Neural progenitor cell (in vitro differentiated cells): ENCODE results near the gene PIGL. TPM values are rescaled to one million over a fixed set of nuclear protein-coding genes. Genes with fewer than 3 reads are reported as not detected.

ENCODE experiments used
- DNase-seq: peaks from one replicate; pipeline ENCODE4 v3.0.0-alpha.2; 2016; ENCODE audit warnings: low spot score
- H2AFZ ChIP-seq: fragments of 200-600 bp; sonication (generic); replicated peaks from 2 replicates; pipeline ENCODE4 v1.6.1; 2016; ENCODE audit warnings: antibody characterized with exemption
- H3F3A ChIP-seq: fragments of 200-600 bp; sonication (generic); 2 replicates; pipeline ENCODE4 v1.6.1; 2016; ENCODE audit warnings: antibody characterized with exemption, low read depth
- H3K27ac ChIP-seq: fragments of 200-600 bp; sonication (generic); 2 replicates; pipeline ENCODE4 v1.5.1; 2016; ENCODE audit warnings: mild to moderate bottlenecking
- H3K27me3 ChIP-seq: fragments of 200-600 bp; sonication (generic); 2 replicates; pipeline ENCODE4 v1.6.1; 2016; ENCODE audit warnings: mild to moderate bottlenecking, moderate library complexity
- H3K36me3 ChIP-seq: fragments of 200-600 bp; sonication (generic); 2 replicates; pipeline ENCODE4 v1.5.1; 2016
- H3K4me1 ChIP-seq: fragments of 200-600 bp; sonication (generic); 2 replicates; pipeline ENCODE4 v1.6.1; 2016; ENCODE audit warnings: mixed run types
- H3K4me2 ChIP-seq: fragments of 200-600 bp; sonication (generic); 2 replicates; pipeline ENCODE4 v1.6.1; 2016
- H3K4me3 ChIP-seq: fragments of 200-600 bp; sonication (generic); 2 replicates; pipeline ENCODE4 v1.5.1; 2016
- H3K79me2 ChIP-seq: fragments of 200-600 bp; sonication (generic); 2 replicates; pipeline ENCODE4 v1.6.1; 2016; ENCODE audit warnings: low read depth
- H3K9ac ChIP-seq: fragments of 200-600 bp; sonication (generic); 2 replicates; pipeline ENCODE4 v1.6.1; 2016
- H3K9me3 ChIP-seq: fragments of 200-600 bp; sonication (generic); 2 replicates; pipeline ENCODE4 v1.5.1; 2016; ENCODE audit warnings: low read depth
- H4K20me1 ChIP-seq: fragments of 200-600 bp; sonication (generic); 2 replicates; pipeline ENCODE4 v1.6.1; 2016; ENCODE audit warnings: low read depth
- H3K27ac Mint-ChIP-seq: 3 replicates; pipeline ENCODE4 v1.8.0; 2021; ENCODE audit warnings: mixed read lengths
- H3K27me3 Mint-ChIP-seq: 2 replicates; pipeline ENCODE4 v1.8.0; 2022; ENCODE audit warnings: low read depth, mild to moderate bottlenecking, inconsistent platforms, moderate library complexity, mixed read lengths; ENCODE audit not compliant: insufficient read depth
- H3K36me3 Mint-ChIP-seq: 3 replicates; pipeline ENCODE4 v1.8.0; 2021; ENCODE audit warnings: mixed read lengths
- H3K4me1 Mint-ChIP-seq: 3 replicates; pipeline ENCODE4 v1.8.0; 2021; ENCODE audit warnings: mixed read lengths
- H3K4me3 Mint-ChIP-seq: 3 replicates; pipeline ENCODE4 v1.8.0; 2021; ENCODE audit warnings: mild to moderate bottlenecking, moderate library complexity, mixed read lengths
- H3K9me3 Mint-ChIP-seq: 3 replicates; pipeline ENCODE4 v1.8.0; 2020; ENCODE audit warnings: mixed read lengths
- EZH2 ChIP-seq: fragments of 200-600 bp; sonication (generic); IDR thresholded peaks from 2 replicates; pipeline ENCODE4 v1.6.1; 2017; ENCODE audit warnings: antibody characterized with exemption, mild to moderate bottlenecking, moderate library complexity
- EZH2phosphoT487 ChIP-seq: fragments of 200-600 bp; sonication (generic); IDR thresholded peaks from 2 replicates; pipeline ENCODE4 v1.6.1; 2017; ENCODE audit warnings: antibody characterized with exemption
- total RNA-seq: library from RNA; depleted of rRNA; stranded (reverse); fragments of >200 nt; gene quantifications from 2 replicates; pipeline ENCODE4 v1.2.3, GENCODE V29; 2015; ENCODE audit warnings: low replicate concordance
- TF ChIP-seq, protein P1 (sequence below): fragments of 200-600 bp; sonication (generic); IDR thresholded peaks from 2 replicates; pipeline ENCODE4 v1.5.1; 2017; ENCODE audit warnings: antibody characterized with exemption, mild to moderate bottlenecking

The PIGL gene
- total RNA-seq, 1 donor from 2014 or later = 57.0 TPM

DNA sequence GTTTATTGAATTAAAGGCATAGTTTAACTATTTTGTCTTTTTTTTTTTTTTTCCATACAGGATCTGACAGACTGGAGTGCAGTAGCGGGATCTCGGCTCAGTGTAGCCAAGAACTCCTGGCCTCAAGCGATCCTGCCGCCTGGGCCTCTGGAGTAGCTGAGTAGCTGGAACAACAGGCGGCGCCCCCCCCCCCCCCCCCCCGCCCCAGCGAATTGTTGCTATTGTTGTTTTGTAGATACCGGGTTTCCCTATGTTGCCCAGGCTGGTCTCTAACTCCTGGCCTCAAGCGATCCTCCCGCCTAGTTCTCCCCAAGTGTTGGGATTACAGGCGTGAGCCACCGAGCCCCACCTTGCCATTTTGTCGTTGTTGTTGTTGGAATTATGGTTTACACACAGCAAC, 137.6 kb downstream of the PIGL start:
- Histone ChIP-seq H4K20me1 (peaks cover 25% of the 10 kb centered on the region), H3F3A (peaks cover 21% of the 10 kb centered on the region), H3K9me3 (no peaks in the 10 kb centered on the region), H3K27me3 (peaks cover 8% of the 10 kb centered on the region), H3K36me3 (no peaks in the 10 kb centered on the region), H3K4me2 (no peak overlapping the region), H3K27ac (no peak overlapping the region), H3K4me3 (no peak overlapping the region), H3K79me2 (peaks cover 36% of the 10 kb centered on the region), H3K9ac (no peak overlapping the region), H3K4me1 (peaks cover 6% of the 10 kb centered on the region), H2AFZ (no peak overlapping the region)
- Mint-ChIP-seq H3K9me3 (no peaks in the 10 kb centered on the region), H3K27me3 (peaks cover 7% of the 10 kb centered on the region), H3K4me3 (peak overlapping the region; percentile 74), H3K4me1 (peaks cover 13% of the 10 kb centered on the region), H3K27ac (no peak overlapping the region), H3K36me3 (peaks cover 5% of the 10 kb centered on the region)
- TF ChIP-seq EZH2 (no peak), EZH2phosphoT487 (no peak)
- TF ChIP-seq, protein P1, sequence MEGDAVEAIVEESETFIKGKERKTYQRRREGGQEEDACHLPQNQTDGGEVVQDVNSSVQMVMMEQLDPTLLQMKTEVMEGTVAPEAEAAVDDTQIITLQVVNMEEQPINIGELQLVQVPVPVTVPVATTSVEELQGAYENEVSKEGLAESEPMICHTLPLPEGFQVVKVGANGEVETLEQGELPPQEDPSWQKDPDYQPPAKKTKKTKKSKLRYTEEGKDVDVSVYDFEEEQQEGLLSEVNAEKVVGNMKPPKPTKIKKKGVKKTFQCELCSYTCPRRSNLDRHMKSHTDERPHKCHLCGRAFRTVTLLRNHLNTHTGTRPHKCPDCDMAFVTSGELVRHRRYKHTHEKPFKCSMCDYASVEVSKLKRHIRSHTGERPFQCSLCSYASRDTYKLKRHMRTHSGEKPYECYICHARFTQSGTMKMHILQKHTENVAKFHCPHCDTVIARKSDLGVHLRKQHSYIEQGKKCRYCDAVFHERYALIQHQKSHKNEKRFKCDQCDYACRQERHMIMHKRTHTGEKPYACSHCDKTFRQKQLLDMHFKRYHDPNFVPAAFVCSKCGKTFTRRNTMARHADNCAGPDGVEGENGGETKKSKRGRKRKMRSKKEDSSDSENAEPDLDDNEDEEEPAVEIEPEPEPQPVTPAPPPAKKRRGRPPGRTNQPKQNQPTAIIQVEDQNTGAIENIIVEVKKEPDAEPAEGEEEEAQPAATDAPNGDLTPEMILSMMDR = no peak
- no peak for DNase-seq

DNA sequence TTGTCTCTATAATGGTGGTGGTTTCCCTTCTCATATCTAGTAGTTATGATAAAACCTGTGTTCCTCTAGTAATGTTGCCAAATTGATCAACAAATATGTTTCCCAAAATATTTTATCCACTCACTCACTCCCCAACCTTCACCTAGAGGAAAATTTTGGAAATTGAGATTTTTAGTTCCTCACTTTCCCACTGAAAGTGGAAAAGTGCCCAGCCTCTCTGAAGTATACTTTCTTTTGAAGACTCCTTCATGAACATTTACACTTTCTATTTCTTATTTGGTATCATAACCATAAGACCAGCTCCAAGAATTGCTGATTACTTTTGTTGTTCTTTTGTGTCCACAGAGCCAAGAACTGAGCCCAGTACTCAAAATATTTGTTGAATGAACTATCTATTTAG, 141.4 kb downstream of the PIGL start:
- H3K4me3 Mint-ChIP-seq = no peak overlapping the region
- H3K4me2 ChIP-seq = no peak overlapping the region
- no peak for DNase-seq
- H3K4me1 Mint-ChIP-seq = peaks cover 4% of the 10 kb centered on the region
- H3K9ac ChIP-seq = no peak overlapping the region
- H3K4me3 ChIP-seq = no peak overlapping the region
- no peaks in the 10 kb centered on the region for H3K79me2 ChIP-seq
- no peaks in the 10 kb centered on the region for H4K20me1 ChIP-seq
- no peaks in the 10 kb centered on the region for H3K9me3 Mint-ChIP-seq
- no peaks in the 10 kb centered on the region for H3K4me1 ChIP-seq
- H2AFZ ChIP-seq = no peak overlapping the region
- TF ChIP-seq, protein P1 = no peak
- TF ChIP-seq EZH2phosphoT487 (no peak), EZH2 (no peak)
- H3K9me3 ChIP-seq = no peaks in the 10 kb centered on the region
- H3K27me3 ChIP-seq = peaks cover 8% of the 10 kb centered on the region
- peaks cover 3% of the 10 kb centered on the region for H3K36me3 Mint-ChIP-seq
- H3K27ac Mint-ChIP-seq = no peak overlapping the region
- H3K27ac ChIP-seq = no peak overlapping the region
- H3K36me3 ChIP-seq = no peaks in the 10 kb centered on the region
- peaks cover 16% of the 10 kb centered on the region for H3F3A ChIP-seq
- peaks cover 4% of the 10 kb centered on the region for H3K27me3 Mint-ChIP-seq

DNA sequence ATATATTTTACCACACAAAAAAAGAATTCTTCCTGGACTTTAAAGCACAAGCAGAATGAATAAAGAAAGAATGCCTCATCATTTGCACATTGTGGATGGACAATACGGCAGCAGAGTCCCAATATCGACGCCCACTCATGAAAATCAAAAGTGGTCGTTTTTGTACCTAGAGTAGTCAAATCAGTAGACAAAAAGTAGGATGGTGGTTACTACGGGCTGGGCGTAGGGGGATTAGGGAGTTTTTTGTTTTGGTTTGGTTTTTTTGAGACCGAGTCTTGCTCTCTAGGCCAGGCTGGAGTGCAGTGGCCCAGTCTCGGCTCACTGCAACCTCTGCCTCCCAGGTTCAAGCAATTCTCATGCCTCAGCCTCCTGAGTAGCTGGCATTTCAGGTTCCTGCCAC, 144.9 kb downstream of the PIGL start:
- Histone ChIP-seq H3K9ac (no peak overlapping the region), H3K9me3 (no peaks in the 10 kb centered on the region), H3K4me1 (no peaks in the 10 kb centered on the region), H3K4me3 (no peak overlapping the region), H3F3A (no peaks in the 10 kb centered on the region), H2AFZ (no peak overlapping the region), H3K27me3 (no peaks in the 10 kb centered on the region), H3K4me2 (no peak overlapping the region), H4K20me1 (no peaks in the 10 kb centered on the region), H3K27ac (no peak overlapping the region), H3K79me2 (no peaks in the 10 kb centered on the region), H3K36me3 (no peaks in the 10 kb centered on the region)
- Mint-ChIP-seq H3K27me3 (peaks cover 4% of the 10 kb centered on the region), H3K4me3 (no peak overlapping the region), H3K9me3 (no peaks in the 10 kb centered on the region), H3K27ac (no peak overlapping the region), H3K36me3 (no peaks in the 10 kb centered on the region), H3K4me1 (peaks cover 5% of the 10 kb centered on the region)
- no peak for TF ChIP-seq EZH2phosphoT487
- TF ChIP-seq, protein P1 = no peak
- no peak for TF ChIP-seq EZH2
- no peak for DNase-seq
